Right kidney (tissue), 1 donor: Measurements from ENCODE around the gene SLC49A4.

ENCODE experiments used
- DNase-seq: peaks from one replicate; pipeline ENCODE4 v3.0.0-alpha.2; 2016

SLC49A4 gene

DNA sequence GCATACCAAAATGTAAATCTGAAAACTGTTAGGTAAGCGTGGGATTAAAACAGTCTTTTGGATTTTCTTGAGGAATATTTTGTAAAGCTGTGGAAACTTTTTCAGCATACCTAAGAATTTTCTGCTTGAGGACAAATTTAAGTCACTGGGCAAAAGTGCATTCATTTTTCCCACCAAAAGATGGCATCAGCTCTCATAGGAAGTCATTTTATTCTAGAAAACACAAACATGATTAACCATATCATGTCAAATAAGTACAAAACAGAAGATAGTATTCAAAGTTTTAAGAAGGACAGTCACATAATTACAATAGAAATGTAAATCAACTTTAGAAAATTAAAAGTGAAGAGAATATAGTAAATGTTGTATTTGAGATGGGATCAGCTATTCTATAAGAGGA is 63.5 kb downstream of the SLC49A4 start:
- DNase-seq, result no peak

GRCh38 chr3:122859021-122859805 is 64.3 kb downstream of the SLC49A4 start:
- no peak for DNase-seq

DNA sequence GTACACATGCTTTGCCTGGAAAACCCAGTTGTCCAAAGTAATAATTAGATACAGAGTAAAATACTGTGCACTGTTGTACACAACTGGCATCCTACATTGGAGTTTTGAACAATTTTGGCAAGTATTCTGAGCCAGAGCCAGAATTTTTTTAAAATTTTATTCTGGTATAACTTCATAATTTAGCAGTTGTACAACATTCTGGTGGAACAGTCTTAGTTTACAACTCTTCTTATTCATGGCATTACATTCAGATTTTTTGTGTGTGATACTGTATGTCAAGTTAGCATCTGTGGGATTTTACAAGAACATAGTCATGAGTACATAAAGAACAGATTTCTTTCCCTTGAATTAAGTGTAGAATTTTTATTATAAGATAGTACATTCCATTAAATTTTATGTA is 67.5 kb downstream of the SLC49A4 start:
- DNase-seq, result no peak

GRCh38 chr3:122864498-122864897 is 69.6 kb downstream of the SLC49A4 start:
- DNase-seq, result no peak

DNA sequence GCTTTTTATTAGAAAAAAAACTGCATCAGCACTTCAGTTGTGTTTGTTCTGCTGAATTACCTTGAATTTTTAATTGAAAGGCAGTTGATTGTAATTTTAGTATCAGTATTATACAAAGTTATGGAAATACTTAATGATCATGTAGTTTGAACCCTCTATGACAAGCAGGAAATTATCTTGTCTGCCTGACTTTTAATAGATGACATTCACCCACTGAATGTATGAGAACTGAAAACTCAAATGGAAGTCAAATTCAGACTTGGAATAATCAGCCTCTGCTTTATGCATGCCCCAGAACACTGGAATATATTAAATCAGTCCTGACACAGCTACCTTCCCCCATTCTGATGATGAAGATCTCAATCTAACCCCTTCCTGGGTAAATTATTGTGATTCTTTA is 73.5 kb downstream of the SLC49A4 start:
- no peak for DNase-seq

DNA sequence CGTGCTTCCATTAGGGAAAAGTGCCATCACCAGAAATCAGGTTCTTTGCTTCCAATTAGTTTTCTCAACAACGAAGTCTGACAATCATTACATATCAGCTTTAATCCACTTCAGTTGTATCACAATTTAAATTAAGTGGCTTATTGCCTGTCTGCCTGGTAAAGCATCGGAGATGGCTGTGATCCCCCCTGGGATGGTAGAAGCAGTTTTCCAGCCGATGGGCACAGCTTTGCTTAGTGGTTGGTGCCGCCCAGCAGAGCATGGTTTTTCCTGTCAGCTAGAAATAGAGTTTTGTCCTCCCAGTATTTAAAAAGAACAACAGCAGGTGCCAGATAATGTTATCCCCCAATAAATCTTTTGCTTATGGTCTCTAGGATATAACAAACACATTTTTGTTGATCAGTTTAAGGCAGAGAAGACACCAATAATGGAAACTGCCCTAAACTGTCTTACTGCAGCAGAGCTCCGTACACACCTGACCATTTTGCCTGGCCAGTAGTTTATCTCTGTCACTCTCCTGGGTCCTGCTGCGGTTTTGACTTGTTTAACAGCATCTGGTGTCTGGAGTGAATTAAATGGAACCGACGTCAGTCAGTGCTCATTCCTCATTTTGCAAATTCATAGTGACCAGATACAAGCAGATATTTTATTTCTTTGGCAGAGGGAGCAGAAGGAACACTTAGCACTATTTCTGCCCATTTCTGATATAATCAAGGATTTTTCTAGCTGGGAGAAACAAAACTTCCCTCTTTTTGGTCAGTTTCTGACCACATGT is 79.1 kb downstream of the SLC49A4 start:
- DNase-seq, result no peak

DNA sequence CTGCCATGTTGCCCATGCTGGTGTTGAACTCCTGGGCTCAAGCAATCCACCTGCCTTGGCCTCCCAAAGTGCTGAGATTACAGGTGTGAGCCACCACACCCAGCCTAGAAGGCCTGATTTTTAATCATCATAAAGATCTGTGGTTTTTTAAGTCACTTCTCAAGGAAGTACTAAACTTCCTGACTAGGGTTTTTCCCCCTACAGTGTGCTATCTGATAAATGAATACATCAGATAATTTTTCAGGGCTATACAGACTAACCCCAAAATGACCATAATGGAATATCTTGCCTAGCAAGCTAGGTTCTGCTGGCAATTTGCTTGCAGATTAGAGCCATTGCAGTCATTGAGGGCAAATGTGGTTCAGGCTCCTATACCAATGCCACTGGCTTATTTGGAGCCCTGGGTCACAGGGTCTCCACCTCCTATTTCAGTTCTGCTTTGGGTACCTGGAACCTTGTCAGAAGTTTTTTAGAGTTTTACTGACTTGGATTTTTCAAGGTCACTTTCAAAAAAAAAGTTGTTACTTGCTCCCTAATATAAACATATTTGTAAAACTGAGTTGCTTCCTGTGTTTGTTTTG is 80.8 kb downstream of the SLC49A4 start:
- no peak for DNase-seq

DNA sequence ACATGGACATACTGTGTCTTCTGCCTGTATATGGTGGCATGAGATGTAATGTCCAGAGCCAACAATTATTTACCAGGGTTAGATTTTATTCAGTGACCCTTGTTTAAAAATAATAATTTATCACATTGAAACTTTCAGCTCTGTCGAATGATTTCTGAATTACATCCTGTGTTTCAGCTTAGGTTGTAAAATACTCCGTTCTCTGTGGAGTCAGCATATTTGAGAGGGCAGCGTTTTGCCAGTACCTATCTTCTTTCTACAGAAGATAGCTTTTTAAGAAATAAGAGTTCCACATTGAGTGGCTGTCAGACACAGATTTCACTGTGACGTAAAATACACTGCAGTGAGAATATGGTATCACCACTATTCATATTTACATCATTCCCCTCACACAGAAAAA is 85.3 kb downstream of the SLC49A4 start:
- no peak for DNase-seq

- DNase-seq, result no peak
These were observed 85.8 kb downstream of the SLC49A4 start for GRCh38 chr3:122880624-122881023.

- DNase-seq, result no peak
These were observed 87.6 kb downstream of the SLC49A4 start for GRCh38 chr3:122882361-122882947.

GRCh38 chr3:122886251-122886650 is 91.4 kb downstream of the SLC49A4 start:
- DNase-seq, result no peak

GRCh38 chr3:122886946-122887345 is 92.1 kb downstream of the SLC49A4 start:
- DNase-seq, result no peak

- no peak for DNase-seq
These were observed 95.3 kb downstream of the SLC49A4 start for GRCh38 chr3:122890077-122890719.

GRCh38 chr3:122890720-122891220 is 95.9 kb downstream of the SLC49A4 start:
- DNase-seq, result no peak

GRCh38 chr3:122892118-122892960 is 97.5 kb downstream of the SLC49A4 start:
- DNase-seq, result no peak

DNA sequence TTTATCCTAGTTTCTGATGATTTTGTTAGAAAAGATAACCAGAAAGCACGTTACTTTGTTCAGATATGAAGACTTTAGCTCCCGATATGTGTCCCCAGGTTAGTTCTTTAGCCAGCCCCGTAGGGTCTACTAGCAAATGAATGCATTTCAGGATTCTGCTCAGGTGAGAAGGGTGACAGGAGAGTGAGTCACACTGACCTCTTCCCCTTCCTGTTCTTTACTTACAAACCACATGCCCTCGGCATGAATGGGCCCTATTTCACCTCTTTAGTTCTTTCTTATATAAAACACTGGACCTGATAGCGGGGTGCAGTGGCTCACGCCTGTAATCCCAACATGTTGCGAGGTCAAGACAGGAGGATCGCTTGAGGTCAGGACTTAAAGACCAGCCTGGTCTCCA is 98.4 kb downstream of the SLC49A4 start:
- no peak for DNase-seq

DNA sequence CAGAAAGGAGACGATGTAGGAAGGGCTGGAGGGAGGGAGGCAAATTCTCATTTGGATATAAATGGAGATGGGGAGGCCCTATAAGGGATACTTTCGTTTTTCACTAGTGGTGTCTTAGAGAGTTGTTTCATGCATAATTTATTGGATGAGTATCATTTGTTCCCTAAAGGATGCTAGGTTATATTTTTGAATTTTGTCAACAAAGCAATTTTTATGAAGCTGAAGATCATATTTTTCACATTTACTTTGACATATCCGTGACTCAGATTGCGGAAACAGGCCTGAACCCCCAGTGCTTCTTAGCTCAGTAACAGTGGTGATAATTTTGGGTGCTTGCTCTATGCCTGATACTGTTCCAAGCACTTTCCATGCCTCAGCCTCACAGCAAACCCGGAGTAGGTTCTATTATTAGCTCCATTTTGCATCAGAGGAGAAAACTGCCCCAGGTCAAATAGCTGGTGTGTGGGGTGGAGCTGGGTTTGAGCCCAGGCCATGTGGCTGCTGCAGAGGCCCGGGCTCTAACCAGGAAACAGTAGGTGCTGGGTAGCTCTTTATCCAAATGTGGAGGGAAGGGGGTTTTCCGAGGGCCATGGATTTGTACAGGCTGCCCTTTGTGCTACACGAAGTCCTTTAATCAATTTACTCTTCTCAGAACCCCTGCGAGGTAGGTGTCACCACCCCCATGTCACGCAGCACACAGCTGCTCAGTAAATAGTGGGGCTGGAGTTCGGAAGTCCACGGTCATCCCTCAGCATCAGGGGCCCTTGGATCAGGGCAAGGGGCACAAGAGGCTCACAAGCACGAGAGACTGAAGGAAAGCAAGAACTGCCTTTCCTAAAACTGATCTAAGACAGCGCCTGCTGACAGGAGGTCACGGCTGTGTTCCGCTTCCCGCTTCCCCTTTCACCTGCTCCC is 99.1 kb downstream of the SLC49A4 start:
- DNase-seq, result no peak

DNA sequence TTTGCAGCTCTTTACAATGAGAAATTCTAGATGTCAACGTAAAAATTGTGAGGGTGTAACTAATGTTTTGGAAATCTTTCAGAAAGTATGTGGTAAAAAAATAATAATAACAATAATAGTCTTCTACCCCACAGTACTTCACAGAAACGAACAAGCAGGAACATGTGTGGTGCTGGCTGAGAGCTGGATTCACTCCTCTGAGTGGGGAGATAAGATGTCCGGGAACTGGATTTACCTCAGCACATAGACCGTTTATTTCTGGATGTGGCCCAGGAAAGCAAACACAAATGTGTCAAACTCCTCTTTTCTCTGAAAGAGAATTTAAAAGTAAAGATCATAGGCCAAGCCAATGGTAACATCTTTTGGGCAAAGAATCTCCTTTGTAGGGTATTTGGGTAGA is 103.4 kb downstream of the SLC49A4 start:
- no peak for DNase-seq

DNA sequence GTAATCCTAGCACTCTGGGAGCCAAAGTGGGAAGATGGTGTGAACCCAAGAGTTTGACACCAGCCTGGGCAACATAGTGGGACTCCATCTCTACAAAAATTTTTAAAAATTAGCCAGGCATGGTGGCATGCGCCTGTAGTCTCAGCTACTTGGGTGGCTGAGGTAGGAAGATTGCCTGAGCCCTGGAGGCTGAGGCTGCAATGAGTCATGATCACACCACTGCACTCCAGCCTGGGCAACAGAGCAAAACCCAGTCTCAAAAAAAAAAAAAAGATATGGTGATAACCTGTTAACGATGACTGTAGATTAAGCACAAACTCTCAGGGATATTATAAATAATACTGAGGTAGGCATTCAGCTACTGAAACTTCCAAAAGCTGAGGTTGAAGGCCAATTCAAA is 107.5 kb downstream of the SLC49A4 start:
- DNase-seq, result no peak

GRCh38 chr3:122903171-122903570 is 108.3 kb downstream of the SLC49A4 start:
- DNase-seq, result no peak
